ENCODE measurements around the gene CCDC178.

Gene CCDC178

GRCh38 chr18:33470216-33470615 lies 29.7 kb upstream of the CCDC178 start:
- Histone ChIP-seq H3K27me3 (ENCODE audit: low read length) (no peaks in the 10 kb centered on the region), H3K36me3 (ENCODE audit: low read length) (no peaks in the 10 kb centered on the region), H3F3A (ENCODE audit: insufficient read depth) (no peaks in the 10 kb centered on the region), H4K20me1 (ENCODE audit: low read depth, low read length) (no peaks in the 10 kb centered on the region), H3K9me3 (ENCODE audit: insufficient read depth, low read length) (no peaks in the 10 kb centered on the region), H3K9ac (ENCODE audit: low read length) (no peak overlapping the region), H3K4me2 (ENCODE audit: low read depth, low read length, poor library complexity, severe bottlenecking) (no peak overlapping the region), H3K79me2 (ENCODE audit: insufficient read depth, low read length) (no peaks in the 10 kb centered on the region), H3K9me2 (replicated peaks; ENCODE audit: insufficient read depth, low read length) (no peaks in the 10 kb centered on the region), H3K4me3 (ENCODE audit: insufficient read depth, low read length, poor library complexity, severe bottlenecking) (no peak overlapping the region), H2AFZ (ENCODE audit: low read depth, low read length, severe bottlenecking) (no peak overlapping the region), H3K27ac (ENCODE audit: low read depth, low read length) (no peak overlapping the region)
- TF ChIP-seq CTCF (IDR thresholded peaks at IDR 0.05; ENCODE audit: insufficient read depth, low read length, poor library complexity, severe bottlenecking) (no peak), EZH2phosphoT487 (conservative IDR thresholded peaks at IDR 0.05; ENCODE audit: low read length) (no peak)

GRCh38 chr18:33469699-33470098 lies 29.2 kb upstream of the CCDC178 start:
- Histone ChIP-seq H3K36me3 (ENCODE audit: low read length) (no peaks in the 10 kb centered on the region), H2AFZ (ENCODE audit: low read depth, low read length, severe bottlenecking) (no peak overlapping the region), H3K27ac (ENCODE audit: low read depth, low read length) (no peak overlapping the region), H3K9me2 (replicated peaks; ENCODE audit: insufficient read depth, low read length) (no peaks in the 10 kb centered on the region), H3K79me2 (ENCODE audit: insufficient read depth, low read length) (no peaks in the 10 kb centered on the region), H4K20me1 (ENCODE audit: low read depth, low read length) (no peaks in the 10 kb centered on the region), H3K27me3 (ENCODE audit: low read length) (no peaks in the 10 kb centered on the region), H3K9ac (ENCODE audit: low read length) (no peak overlapping the region), H3F3A (ENCODE audit: insufficient read depth) (no peaks in the 10 kb centered on the region), H3K4me2 (ENCODE audit: low read depth, low read length, poor library complexity, severe bottlenecking) (no peak overlapping the region), H3K4me3 (ENCODE audit: insufficient read depth, low read length, poor library complexity, severe bottlenecking) (no peak overlapping the region), H3K9me3 (ENCODE audit: insufficient read depth, low read length) (no peaks in the 10 kb centered on the region)
- TF ChIP-seq EZH2phosphoT487 (conservative IDR thresholded peaks at IDR 0.05; ENCODE audit: low read length): no peak
- no peak for TF ChIP-seq CTCF (IDR thresholded peaks at IDR 0.05; ENCODE audit: insufficient read depth, low read length, poor library complexity, severe bottlenecking)

GRCh38 chr18:33467531-33467930 lies 27.0 kb upstream of the CCDC178 start:
- no peak overlapping the region for H3K9ac ChIP-seq (ENCODE audit: low read length)
- TF ChIP-seq EZH2phosphoT487 (conservative IDR thresholded peaks at IDR 0.05; ENCODE audit: low read length) (no peak), CTCF (IDR thresholded peaks at IDR 0.05; ENCODE audit: insufficient read depth, low read length, poor library complexity, severe bottlenecking) (no peak)
- no peak overlapping the region for H3K27ac ChIP-seq (ENCODE audit: low read depth, low read length)
- H3K9me3 ChIP-seq (ENCODE audit: insufficient read depth, low read length): no peaks in the 10 kb centered on the region
- no peak overlapping the region for H2AFZ ChIP-seq (ENCODE audit: low read depth, low read length, severe bottlenecking)
- no peaks in the 10 kb centered on the region for H3F3A ChIP-seq (ENCODE audit: insufficient read depth)
- H3K36me3 ChIP-seq (ENCODE audit: low read length): no peaks in the 10 kb centered on the region
- no peaks in the 10 kb centered on the region for H3K9me2 ChIP-seq (replicated peaks; ENCODE audit: insufficient read depth, low read length)
- no peaks in the 10 kb centered on the region for H3K27me3 ChIP-seq (ENCODE audit: low read length)
- H3K4me3 ChIP-seq (ENCODE audit: insufficient read depth, low read length, poor library complexity, severe bottlenecking): no peak overlapping the region
- H3K79me2 ChIP-seq (ENCODE audit: insufficient read depth, low read length): no peaks in the 10 kb centered on the region
- H3K4me2 ChIP-seq (ENCODE audit: low read depth, low read length, poor library complexity, severe bottlenecking): no peak overlapping the region
- no peaks in the 10 kb centered on the region for H4K20me1 ChIP-seq (ENCODE audit: low read depth, low read length)

All from SU-DHL-6 (cell line).